Measurements from ENCODE around the gene ATG16L1.

DNA sequence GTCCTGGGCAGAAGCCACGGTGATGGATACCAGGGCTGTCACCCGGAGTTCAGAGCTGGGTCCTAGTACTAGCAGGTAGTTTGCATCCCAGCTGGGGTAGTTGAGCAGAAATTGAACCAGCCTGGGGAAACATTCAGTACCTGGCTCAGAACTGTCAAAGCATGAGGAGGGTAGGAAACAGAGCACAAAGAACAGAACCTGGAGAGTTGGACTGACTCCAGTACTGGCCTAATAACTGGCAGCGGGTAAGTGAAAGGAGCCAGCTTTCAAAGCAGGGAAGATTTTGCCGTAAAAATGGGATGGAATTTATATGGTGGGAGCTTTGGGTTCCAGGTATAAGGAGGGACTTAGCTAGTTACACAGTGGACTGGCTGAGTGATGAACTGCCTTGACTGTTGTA lies 23.8 kb downstream of the ATG16L1 start:
- TF ChIP-seq SMC3 (conservative IDR thresholded peaks at IDR 0.05; ENCODE audit: insufficient read depth, low read depth, low read length): no peak
- TF ChIP-seq CC2D1A (IDR thresholded peaks at IDR 0.05): no peak
- TF ChIP-seq ZZZ3 (IDR thresholded peaks at IDR 0.05): no peak
- TF ChIP-seq, protein P1, sequence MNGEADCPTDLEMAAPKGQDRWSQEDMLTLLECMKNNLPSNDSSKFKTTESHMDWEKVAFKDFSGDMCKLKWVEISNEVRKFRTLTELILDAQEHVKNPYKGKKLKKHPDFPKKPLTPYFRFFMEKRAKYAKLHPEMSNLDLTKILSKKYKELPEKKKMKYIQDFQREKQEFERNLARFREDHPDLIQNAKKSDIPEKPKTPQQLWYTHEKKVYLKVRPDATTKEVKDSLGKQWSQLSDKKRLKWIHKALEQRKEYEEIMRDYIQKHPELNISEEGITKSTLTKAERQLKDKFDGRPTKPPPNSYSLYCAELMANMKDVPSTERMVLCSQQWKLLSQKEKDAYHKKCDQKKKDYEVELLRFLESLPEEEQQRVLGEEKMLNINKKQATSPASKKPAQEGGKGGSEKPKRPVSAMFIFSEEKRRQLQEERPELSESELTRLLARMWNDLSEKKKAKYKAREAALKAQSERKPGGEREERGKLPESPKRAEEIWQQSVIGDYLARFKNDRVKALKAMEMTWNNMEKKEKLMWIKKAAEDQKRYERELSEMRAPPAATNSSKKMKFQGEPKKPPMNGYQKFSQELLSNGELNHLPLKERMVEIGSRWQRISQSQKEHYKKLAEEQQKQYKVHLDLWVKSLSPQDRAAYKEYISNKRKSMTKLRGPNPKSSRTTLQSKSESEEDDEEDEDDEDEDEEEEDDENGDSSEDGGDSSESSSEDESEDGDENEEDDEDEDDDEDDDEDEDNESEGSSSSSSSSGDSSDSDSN (IDR thresholded peaks at IDR 0.05; ENCODE audit: borderline replicate concordance in 1 of 2, low read depth in 2 of 2, low read length in 2 of 2): no peak
- TF ChIP-seq, protein P2, sequence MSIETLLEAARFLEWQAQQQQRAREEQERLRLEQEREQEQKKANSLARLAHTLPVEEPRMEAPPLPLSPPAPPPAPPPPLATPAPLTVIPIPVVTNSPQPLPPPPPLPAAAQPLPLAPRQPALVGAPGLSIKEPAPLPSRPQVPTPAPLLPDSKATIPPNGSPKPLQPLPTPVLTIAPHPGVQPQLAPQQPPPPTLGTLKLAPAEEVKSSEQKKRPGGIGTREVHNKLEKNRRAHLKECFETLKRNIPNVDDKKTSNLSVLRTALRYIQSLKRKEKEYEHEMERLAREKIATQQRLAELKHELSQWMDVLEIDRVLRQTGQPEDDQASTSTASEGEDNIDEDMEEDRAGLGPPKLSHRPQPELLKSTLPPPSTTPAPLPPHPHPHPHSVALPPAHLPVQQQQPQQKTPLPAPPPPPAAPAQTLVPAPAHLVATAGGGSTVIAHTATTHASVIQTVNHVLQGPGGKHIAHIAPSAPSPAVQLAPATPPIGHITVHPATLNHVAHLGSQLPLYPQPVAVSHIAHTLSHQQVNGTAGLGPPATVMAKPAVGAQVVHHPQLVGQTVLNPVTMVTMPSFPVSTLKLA (conservative IDR thresholded peaks at IDR 0.05): no peak
- no peak for TF ChIP-seq NFYB (IDR thresholded peaks at IDR 0.05; ENCODE audit: extremely low read depth, insufficient read length)
- no peak for TF ChIP-seq ARNT (IDR thresholded peaks at IDR 0.05)
- no peak for TF ChIP-seq PYGO2 (tag; IDR thresholded peaks at IDR 0.05)
- TF ChIP-seq, protein P3, sequence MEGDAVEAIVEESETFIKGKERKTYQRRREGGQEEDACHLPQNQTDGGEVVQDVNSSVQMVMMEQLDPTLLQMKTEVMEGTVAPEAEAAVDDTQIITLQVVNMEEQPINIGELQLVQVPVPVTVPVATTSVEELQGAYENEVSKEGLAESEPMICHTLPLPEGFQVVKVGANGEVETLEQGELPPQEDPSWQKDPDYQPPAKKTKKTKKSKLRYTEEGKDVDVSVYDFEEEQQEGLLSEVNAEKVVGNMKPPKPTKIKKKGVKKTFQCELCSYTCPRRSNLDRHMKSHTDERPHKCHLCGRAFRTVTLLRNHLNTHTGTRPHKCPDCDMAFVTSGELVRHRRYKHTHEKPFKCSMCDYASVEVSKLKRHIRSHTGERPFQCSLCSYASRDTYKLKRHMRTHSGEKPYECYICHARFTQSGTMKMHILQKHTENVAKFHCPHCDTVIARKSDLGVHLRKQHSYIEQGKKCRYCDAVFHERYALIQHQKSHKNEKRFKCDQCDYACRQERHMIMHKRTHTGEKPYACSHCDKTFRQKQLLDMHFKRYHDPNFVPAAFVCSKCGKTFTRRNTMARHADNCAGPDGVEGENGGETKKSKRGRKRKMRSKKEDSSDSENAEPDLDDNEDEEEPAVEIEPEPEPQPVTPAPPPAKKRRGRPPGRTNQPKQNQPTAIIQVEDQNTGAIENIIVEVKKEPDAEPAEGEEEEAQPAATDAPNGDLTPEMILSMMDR (IDR thresholded peaks at IDR 0.05 in 2 of 3, conservative IDR thresholded peaks at IDR 0.05 in 1 of 3; ENCODE audit: insufficient read depth in 2 of 3, low read depth in 1 of 3, low read length in 3 of 3): no peak
- TF ChIP-seq, protein P4, sequence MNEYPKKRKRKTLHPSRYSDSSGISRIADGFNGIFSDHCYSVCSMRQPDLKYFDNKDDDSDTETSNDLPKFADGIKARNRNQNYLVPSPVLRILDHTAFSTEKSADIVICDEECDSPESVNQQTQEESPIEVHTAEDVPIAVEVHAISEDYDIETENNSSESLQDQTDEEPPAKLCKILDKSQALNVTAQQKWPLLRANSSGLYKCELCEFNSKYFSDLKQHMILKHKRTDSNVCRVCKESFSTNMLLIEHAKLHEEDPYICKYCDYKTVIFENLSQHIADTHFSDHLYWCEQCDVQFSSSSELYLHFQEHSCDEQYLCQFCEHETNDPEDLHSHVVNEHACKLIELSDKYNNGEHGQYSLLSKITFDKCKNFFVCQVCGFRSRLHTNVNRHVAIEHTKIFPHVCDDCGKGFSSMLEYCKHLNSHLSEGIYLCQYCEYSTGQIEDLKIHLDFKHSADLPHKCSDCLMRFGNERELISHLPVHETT (CRISPR knock-in tag; conservative IDR thresholded peaks at IDR 0.05 in 1 of 2, IDR thresholded peaks at IDR 0.05 in 1 of 2): no peak
- TF ChIP-seq SREBF2 (CRISPR knock-in tag; IDR thresholded peaks at IDR 0.05): no peak
- TF ChIP-seq, protein P5, sequence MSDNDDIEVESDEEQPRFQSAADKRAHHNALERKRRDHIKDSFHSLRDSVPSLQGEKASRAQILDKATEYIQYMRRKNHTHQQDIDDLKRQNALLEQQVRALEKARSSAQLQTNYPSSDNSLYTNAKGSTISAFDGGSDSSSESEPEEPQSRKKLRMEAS (CRISPR knock-in tag; IDR thresholded peaks at IDR 0.05): no peak

All from K562 (cell line).